Measurements from ENCODE around the gene IFITM2.

The IFITM2 gene

GRCh38 chr11:270451-271318 is 36.9 kb upstream of the IFITM2 start:
- H3K4me3 ChIP-seq (ENCODE audit: low read length) = no peak overlapping the region
- no peak for DNase-seq (ENCODE audit: low read depth)
- TF ChIP-seq CTCF (IDR thresholded peaks at IDR 0.05; ENCODE audit: insufficient read depth, low read depth, low read length, missing control alignments) = no peak

DNA sequence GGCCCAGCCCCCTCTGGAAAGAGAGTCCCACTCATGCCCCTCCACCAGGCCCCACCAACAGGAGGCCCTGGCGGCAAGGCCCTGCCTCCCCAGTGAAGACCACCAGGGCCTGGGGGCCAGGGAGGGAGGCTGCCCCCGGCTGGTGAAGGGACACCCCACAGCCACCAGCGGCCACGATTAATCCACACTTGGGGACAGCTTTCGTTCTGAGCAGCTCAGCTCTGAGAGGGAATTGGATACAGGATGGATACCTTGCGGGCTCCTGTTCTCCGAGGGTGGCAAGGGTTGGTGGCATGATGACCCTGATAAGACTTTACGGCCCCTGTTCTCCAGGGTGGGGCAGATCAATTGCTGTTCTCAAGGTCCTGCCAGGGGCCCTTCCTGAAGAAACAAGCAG is 36.3 kb upstream of the IFITM2 start:
- TF ChIP-seq CTCF (IDR thresholded peaks at IDR 0.05; ENCODE audit: insufficient read depth, low read depth, low read length, missing control alignments) = no peak
- no peak overlapping the region for H3K4me3 ChIP-seq (ENCODE audit: low read length)
- DNase-seq (ENCODE audit: low read depth) = no peak

GRCh38 chr11:272195-272930 is 35.3 kb upstream of the IFITM2 start:
- TF ChIP-seq CTCF (IDR thresholded peaks at IDR 0.05; ENCODE audit: insufficient read depth, low read depth, low read length, missing control alignments) = no peak
- DNase-seq (ENCODE audit: low read depth) = no peak
- H3K4me3 ChIP-seq (ENCODE audit: low read length) = no peak overlapping the region

DNA sequence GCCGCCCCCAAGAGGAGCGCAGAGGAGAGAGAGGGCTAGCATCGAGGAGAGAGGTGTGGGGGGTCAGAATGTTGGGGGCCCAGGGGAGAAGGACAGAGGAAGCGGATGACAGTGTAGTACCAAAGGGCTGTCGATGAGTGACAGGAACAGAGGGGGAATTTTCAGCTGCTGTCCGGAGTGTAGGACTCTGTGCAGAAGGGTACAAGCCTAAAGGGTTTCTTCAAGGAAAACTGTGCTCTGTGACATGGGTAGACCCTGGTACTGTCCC is 34.8 kb upstream of the IFITM2 start:
- DNase-seq (ENCODE audit: low read depth) = no peak
- TF ChIP-seq CTCF (IDR thresholded peaks at IDR 0.05; ENCODE audit: insufficient read depth, low read depth, low read length, missing control alignments) = no peak
- no peak overlapping the region for H3K4me3 ChIP-seq (ENCODE audit: low read length)

- TF ChIP-seq CTCF (IDR thresholded peaks at IDR 0.05; ENCODE audit: insufficient read depth, low read depth, low read length, missing control alignments) = no peak
- DNase-seq (ENCODE audit: low read depth) = no peak
- no peak overlapping the region for H3K4me3 ChIP-seq (ENCODE audit: low read length)
Measured at GRCh38 chr11:276219-276618, 31.4 kb upstream of the IFITM2 start.

GRCh38 chr11:278001-278951 is 29.3 kb upstream of the IFITM2 start, which contains the start of gene NLRP6:
Gene NLRP6 (plus strand): TSS chr11:278407. CDS start chr11:278570, 163 bp downstream.
- no peak for TF ChIP-seq CTCF (IDR thresholded peaks at IDR 0.05; ENCODE audit: insufficient read depth, low read depth, low read length, missing control alignments)
- no peak for DNase-seq (ENCODE audit: low read depth)
- H3K4me3 ChIP-seq (ENCODE audit: low read length) = no peak within 1 kb of the TSS
